Neural progenitor cell (in vitro differentiated cells): ENCODE data around the gene GPR142.

ENCODE experiments used
- EZH2 ChIP-seq: fragments of 200-600 bp; sonication (generic); IDR thresholded peaks from 2 replicates; pipeline ENCODE4 v1.6.1; 2017; ENCODE audit warnings: antibody characterized with exemption, mild to moderate bottlenecking, moderate library complexity
- TF ChIP-seq, protein P1 (sequence below): fragments of 200-600 bp; sonication (generic); IDR thresholded peaks from 2 replicates; pipeline ENCODE4 v1.5.1; 2017; ENCODE audit warnings: antibody characterized with exemption, mild to moderate bottlenecking

DNA sequence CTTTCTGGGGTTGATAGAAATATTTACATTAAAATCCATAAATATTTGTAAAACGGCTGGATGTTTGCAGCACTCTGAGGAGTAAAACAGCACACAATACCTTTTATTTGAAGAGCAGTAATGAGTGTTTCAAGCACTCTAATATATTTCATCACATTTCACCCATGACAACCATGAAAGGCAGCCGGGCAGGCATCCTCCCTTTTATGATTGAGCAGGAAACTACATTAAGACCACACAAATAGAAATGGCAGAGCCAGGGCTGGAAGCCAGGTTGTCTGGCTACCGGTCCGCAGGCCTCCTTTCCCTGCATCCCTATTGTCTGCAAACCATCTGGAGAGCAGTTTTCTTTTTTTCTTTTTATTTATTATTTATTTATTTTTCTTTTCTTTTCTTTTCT, 41.5 kb downstream of the GPR142 start:
- TF ChIP-seq EZH2 = no peak
- TF ChIP-seq, protein P1, sequence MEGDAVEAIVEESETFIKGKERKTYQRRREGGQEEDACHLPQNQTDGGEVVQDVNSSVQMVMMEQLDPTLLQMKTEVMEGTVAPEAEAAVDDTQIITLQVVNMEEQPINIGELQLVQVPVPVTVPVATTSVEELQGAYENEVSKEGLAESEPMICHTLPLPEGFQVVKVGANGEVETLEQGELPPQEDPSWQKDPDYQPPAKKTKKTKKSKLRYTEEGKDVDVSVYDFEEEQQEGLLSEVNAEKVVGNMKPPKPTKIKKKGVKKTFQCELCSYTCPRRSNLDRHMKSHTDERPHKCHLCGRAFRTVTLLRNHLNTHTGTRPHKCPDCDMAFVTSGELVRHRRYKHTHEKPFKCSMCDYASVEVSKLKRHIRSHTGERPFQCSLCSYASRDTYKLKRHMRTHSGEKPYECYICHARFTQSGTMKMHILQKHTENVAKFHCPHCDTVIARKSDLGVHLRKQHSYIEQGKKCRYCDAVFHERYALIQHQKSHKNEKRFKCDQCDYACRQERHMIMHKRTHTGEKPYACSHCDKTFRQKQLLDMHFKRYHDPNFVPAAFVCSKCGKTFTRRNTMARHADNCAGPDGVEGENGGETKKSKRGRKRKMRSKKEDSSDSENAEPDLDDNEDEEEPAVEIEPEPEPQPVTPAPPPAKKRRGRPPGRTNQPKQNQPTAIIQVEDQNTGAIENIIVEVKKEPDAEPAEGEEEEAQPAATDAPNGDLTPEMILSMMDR = no peak
